ENCODE measurements around the gene EFNA3. TPM values are rescaled to one million over a fixed set of nuclear protein-coding genes. Genes with fewer than 3 reads are reported as not detected.

EFNA3 gene
- total RNA-seq, 1 donor from 2014 or later: 1.0 TPM

- no peak for ATAC-seq
- peak overlapping the region; percentile 64 for H3K4me3 ChIP-seq
- H3K27ac ChIP-seq: peak overlapping the region; percentile 87
- intact Hi-C loops (cut with DNase I): no loop called here
- peaks cover 32% of the 10 kb centered on the region for H3K36me3 ChIP-seq
- DNase-seq: no peak
- H3K27me3 ChIP-seq: peaks cover 10% of the 10 kb centered on the region
- TF ChIP-seq, protein P1, sequence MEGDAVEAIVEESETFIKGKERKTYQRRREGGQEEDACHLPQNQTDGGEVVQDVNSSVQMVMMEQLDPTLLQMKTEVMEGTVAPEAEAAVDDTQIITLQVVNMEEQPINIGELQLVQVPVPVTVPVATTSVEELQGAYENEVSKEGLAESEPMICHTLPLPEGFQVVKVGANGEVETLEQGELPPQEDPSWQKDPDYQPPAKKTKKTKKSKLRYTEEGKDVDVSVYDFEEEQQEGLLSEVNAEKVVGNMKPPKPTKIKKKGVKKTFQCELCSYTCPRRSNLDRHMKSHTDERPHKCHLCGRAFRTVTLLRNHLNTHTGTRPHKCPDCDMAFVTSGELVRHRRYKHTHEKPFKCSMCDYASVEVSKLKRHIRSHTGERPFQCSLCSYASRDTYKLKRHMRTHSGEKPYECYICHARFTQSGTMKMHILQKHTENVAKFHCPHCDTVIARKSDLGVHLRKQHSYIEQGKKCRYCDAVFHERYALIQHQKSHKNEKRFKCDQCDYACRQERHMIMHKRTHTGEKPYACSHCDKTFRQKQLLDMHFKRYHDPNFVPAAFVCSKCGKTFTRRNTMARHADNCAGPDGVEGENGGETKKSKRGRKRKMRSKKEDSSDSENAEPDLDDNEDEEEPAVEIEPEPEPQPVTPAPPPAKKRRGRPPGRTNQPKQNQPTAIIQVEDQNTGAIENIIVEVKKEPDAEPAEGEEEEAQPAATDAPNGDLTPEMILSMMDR (IDR thresholded peaks at IDR 0.05): no peak
- H3K9me3 ChIP-seq: no peaks in the 10 kb centered on the region
- peaks cover 45% of the 10 kb centered on the region for H3K4me1 ChIP-seq
These were observed 51.8 kb downstream of the EFNA3 start for GRCh38 chr1:155130272-155131006.

DNA sequence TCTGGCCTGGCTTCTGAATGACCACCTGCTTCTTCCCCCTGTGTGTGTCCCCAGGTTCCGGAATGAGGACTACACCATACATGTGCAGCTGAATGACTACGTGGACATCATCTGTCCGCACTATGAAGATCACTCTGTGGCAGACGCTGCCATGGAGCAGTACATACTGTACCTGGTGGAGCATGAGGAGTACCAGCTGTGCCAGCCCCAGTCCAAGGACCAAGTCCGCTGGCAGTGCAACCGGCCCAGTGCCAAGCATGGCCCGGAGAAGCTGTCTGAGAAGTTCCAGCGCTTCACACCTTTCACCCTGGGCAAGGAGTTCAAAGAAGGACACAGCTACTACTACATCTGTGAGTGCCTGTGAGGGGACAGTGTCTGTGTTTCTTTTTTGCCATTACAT lies 52.6 kb downstream of the EFNA3 start:
- Histone ChIP-seq H3K9me3 (no peaks in the 10 kb centered on the region), H3K4me3 (peak overlapping the region; percentile 64), H3K27ac (peak overlapping the region; percentile 52), H3K4me1 (peaks cover 38% of the 10 kb centered on the region), H3K27me3 (peaks cover 10% of the 10 kb centered on the region), H3K36me3 (peaks cover 32% of the 10 kb centered on the region)
- intact Hi-C loops (cut with DNase I): no loop called here
- no peak for ATAC-seq
- peak; percentile 76 for DNase-seq
- TF ChIP-seq, protein P1 (IDR thresholded peaks at IDR 0.05): no peak

DNA sequence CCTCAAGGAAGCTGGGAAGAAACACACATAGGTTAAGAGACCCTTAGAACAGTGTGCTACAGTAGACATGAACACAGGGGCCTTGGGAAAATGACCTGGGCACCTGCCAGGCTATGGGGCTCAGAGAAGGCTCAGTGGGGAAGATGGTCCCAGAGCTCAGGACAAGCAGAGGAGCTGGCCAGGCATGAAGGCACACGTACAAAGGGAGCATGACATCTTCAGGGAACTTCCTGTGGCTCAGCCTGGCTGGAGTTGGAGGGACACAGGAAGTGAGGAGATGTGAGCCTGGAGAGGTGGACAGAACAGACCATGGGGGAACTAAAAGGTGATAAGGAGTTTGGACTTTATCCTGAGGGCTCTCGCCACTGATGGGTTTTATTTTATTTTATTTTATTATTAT lies 53.2 kb downstream of the EFNA3 start:
- peaks cover 32% of the 10 kb centered on the region for H3K36me3 ChIP-seq
- intact Hi-C loops (cut with DNase I): no loop called here
- peaks cover 37% of the 10 kb centered on the region for H3K4me1 ChIP-seq
- ATAC-seq (no peak), DNase-seq (no peak)
- peak overlapping the region; percentile 52 for H3K27ac ChIP-seq
- no peaks in the 10 kb centered on the region for H3K9me3 ChIP-seq
- H3K27me3 ChIP-seq: peaks cover 9% of the 10 kb centered on the region
- TF ChIP-seq, protein P1 (IDR thresholded peaks at IDR 0.05): no peak
- peak overlapping the region; percentile 64 for H3K4me3 ChIP-seq

DNA sequence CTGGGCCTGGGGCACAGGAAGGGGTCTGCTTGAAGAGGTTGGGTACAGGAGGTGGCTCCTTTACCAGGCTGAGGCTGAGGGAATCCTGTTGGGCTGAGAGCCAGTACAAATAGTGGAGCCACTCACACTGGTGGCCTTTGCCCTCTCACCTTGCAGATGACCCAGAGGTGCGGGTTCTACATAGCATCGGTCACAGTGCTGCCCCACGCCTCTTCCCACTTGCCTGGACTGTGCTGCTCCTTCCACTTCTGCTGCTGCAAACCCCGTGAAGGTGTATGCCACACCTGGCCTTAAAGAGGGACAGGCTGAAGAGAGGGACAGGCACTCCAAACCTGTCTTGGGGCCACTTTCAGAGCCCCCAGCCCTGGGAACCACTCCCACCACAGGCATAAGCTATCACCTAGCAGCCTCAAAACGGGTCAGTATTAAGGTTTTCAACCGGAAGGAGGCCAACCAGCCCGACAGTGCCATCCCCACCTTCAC lies 55.2 kb downstream of the EFNA3 start:
- peak overlapping the region; percentile 91 for H3K27ac ChIP-seq
- no peaks in the 10 kb centered on the region for H3K9me3 ChIP-seq
- H3K27me3 ChIP-seq: peaks cover 3% of the 10 kb centered on the region
- peaks cover 47% of the 10 kb centered on the region for H3K36me3 ChIP-seq
- TF ChIP-seq, protein P1 (IDR thresholded peaks at IDR 0.05): no peak
- DNase-seq (no peak), ATAC-seq (no peak)
- H3K4me1 ChIP-seq: peaks cover 39% of the 10 kb centered on the region
- H3K4me3 ChIP-seq: peak overlapping the region; percentile 60
- intact Hi-C loops (cut with DNase I): no loop called here

- ATAC-seq: no peak
- Histone ChIP-seq H3K27ac (peak overlapping the region; percentile 91), H3K27me3 (peaks cover 3% of the 10 kb centered on the region), H3K36me3 (peaks cover 47% of the 10 kb centered on the region), H3K4me1 (peaks cover 40% of the 10 kb centered on the region), H3K4me3 (peak overlapping the region; percentile 60), H3K9me3 (no peaks in the 10 kb centered on the region)
- no peak for DNase-seq
- TF ChIP-seq, protein P1 (IDR thresholded peaks at IDR 0.05): no peak
- intact Hi-C loops (cut with DNase I): no loop called here
These were observed 55.7 kb downstream of the EFNA3 start for GRCh38 chr1:155134322-155134721.

Data from upper lobe of right lung (tissue), 1 donor.